RWPE2 (cell line): ENCODE results near the gene SATB2.

Experiments used
- ATAC-seq: fragments of 200-7000 bp; cut with Tn5 transposase; 3 replicates; pipeline ENCODE4 v1.9.1; 2021; ENCODE audit warnings: low read depth
- DNase-seq: peaks from one replicate; pipeline ENCODE4 v3.0.0-alpha.2; 2020; ENCODE audit warnings: low spot score
- H3K27ac ChIP-seq: fragments of 450-650 bp; 2 replicates; pipeline ENCODE4 v1.5.1; 2017; ENCODE audit warnings: mild to moderate bottlenecking; ENCODE audit not compliant: poor library complexity, severe bottlenecking
- H3K27me3 ChIP-seq: fragments of 250-450 bp; sonication (Bioruptor Pico); 2 replicates; pipeline ENCODE4 v1.5.1; 2021; ENCODE audit warnings: mild to moderate bottlenecking, moderate library complexity; ENCODE audit not compliant: insufficient read depth, poor library complexity, severe bottlenecking
- H3K36me3 ChIP-seq: fragments of 250-450 bp; sonication (Bioruptor Pico); 2 replicates; pipeline ENCODE4 v1.5.1; 2020; ENCODE audit warnings: low read depth, mild to moderate bottlenecking, moderate library complexity
- H3K4me1 ChIP-seq: fragments of 250-450 bp; sonication (Bioruptor Pico); 2 replicates; pipeline ENCODE4 v1.5.1; 2021; ENCODE audit warnings: mild to moderate bottlenecking, moderate library complexity; ENCODE audit not compliant: insufficient read depth, poor library complexity, severe bottlenecking
- H3K4me3 ChIP-seq: fragments of 250-450 bp; sonication (Bioruptor Pico); 2 replicates; pipeline ENCODE4 v1.5.1; 2021; ENCODE audit warnings: mild to moderate bottlenecking, moderate library complexity; ENCODE audit not compliant: severe bottlenecking
- H3K9me3 ChIP-seq: fragments of 250-450 bp; sonication (Bioruptor Pico); 2 replicates; pipeline ENCODE4 v1.5.1; 2021; ENCODE audit warnings: mild to moderate bottlenecking, moderate library complexity; ENCODE audit not compliant: severe bottlenecking
- TF ChIP-seq, protein P1 (sequence below): fragments of 450-650 bp; IDR thresholded peaks from one replicate; pipeline ENCODE4 v1.5.1; 2017; ENCODE audit warnings: mild to moderate bottlenecking, moderate library complexity; ENCODE audit not compliant: poor library complexity, severe bottlenecking

The SATB2 gene

DNA sequence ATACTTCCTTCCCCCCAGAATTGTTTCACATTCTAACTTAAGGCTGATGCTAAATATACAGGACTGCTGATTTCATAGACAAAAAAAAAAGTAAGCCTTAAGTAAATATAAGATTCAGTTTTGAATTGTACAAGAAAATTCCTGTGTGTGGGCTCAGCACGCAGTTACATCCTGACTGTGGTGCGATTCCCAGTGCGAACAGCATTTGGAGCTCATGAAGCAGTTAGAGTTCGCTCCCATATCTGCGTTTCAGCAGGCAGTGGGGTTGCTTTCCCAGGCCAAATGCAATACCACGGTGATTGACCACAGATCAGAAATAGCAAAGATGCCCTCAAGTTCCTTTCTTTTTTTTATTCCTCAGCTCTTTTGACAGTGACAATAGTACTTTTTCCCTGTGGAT is 75.6 kb downstream of the SATB2 start:
- H3K27ac ChIP-seq = no peak overlapping the region
- no peaks in the 10 kb centered on the region for H3K9me3 ChIP-seq
- TF ChIP-seq, protein P1, sequence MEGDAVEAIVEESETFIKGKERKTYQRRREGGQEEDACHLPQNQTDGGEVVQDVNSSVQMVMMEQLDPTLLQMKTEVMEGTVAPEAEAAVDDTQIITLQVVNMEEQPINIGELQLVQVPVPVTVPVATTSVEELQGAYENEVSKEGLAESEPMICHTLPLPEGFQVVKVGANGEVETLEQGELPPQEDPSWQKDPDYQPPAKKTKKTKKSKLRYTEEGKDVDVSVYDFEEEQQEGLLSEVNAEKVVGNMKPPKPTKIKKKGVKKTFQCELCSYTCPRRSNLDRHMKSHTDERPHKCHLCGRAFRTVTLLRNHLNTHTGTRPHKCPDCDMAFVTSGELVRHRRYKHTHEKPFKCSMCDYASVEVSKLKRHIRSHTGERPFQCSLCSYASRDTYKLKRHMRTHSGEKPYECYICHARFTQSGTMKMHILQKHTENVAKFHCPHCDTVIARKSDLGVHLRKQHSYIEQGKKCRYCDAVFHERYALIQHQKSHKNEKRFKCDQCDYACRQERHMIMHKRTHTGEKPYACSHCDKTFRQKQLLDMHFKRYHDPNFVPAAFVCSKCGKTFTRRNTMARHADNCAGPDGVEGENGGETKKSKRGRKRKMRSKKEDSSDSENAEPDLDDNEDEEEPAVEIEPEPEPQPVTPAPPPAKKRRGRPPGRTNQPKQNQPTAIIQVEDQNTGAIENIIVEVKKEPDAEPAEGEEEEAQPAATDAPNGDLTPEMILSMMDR = no peak
- H3K4me1 ChIP-seq = no peaks in the 10 kb centered on the region
- H3K36me3 ChIP-seq = peaks cover 27% of the 10 kb centered on the region
- ATAC-seq (no peak), DNase-seq (no peak)
- H3K27me3 ChIP-seq = no peaks in the 10 kb centered on the region
- H3K4me3 ChIP-seq = no peak overlapping the region

DNA sequence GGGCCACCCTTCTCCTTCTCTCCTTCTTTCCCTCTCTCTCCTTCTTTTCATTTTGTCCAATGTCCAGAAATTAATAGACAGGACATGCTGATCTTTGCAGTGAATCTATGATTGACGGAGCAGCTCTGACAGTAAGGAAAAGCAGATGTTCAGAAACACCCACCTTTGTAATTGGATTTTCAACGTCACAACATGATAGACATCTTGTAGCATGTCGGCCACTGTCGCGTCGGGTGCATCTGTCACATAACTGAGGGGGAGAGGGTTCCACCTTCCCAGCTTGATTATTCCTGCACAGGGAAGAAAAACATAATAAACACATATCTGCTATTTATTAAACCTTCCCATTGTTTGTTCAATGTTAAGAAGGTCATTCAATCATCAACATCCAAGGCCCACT is 76.2 kb downstream of the SATB2 start:
- Histone ChIP-seq H3K27ac (no peak overlapping the region), H3K4me3 (no peak overlapping the region), H3K27me3 (no peaks in the 10 kb centered on the region), H3K9me3 (no peaks in the 10 kb centered on the region), H3K4me1 (no peaks in the 10 kb centered on the region), H3K36me3 (peaks cover 30% of the 10 kb centered on the region)
- TF ChIP-seq, protein P1 = no peak
- ATAC-seq = no peak
- DNase-seq = no peak

DNA sequence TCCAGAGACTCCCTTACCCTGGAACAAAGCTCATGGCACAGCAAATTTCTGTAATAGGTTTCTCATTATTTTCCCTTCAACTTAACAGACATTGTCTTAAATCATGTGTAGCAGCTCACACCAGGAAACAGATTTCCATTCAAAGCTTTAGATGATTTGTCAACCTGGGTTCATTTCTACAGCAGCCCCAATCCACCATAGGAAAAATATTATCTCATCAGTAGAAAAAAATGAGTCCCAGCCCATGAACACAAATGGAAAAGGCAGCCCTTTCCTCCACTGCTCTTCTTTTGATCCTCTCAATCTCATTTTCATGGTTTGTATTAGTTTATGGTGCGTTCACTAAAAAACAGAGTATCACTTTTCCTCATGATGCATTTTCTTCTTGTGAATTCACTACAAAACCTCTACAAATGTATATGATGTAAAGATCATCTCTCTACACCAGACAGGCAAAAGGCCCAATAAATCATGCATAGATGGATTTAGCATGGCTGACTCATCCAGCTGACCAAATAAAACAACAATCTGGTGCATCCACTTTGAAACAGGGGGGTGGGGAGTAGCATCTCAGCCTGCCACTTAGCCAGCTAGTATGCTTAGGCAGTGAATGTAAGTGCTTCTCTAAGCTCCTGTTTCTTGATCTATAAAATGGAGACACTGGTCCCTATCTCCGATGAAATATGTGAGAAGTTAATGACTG is 78.6 kb downstream of the SATB2 start:
- H3K36me3 ChIP-seq = peaks cover 30% of the 10 kb centered on the region
- no peaks in the 10 kb centered on the region for H3K27me3 ChIP-seq
- no peak for DNase-seq
- no peak overlapping the region for H3K27ac ChIP-seq
- TF ChIP-seq, protein P1 = no peak
- H3K9me3 ChIP-seq = no peaks in the 10 kb centered on the region
- H3K4me3 ChIP-seq = no peak overlapping the region
- ATAC-seq = peak; percentile 83
- no peaks in the 10 kb centered on the region for H3K4me1 ChIP-seq

DNA sequence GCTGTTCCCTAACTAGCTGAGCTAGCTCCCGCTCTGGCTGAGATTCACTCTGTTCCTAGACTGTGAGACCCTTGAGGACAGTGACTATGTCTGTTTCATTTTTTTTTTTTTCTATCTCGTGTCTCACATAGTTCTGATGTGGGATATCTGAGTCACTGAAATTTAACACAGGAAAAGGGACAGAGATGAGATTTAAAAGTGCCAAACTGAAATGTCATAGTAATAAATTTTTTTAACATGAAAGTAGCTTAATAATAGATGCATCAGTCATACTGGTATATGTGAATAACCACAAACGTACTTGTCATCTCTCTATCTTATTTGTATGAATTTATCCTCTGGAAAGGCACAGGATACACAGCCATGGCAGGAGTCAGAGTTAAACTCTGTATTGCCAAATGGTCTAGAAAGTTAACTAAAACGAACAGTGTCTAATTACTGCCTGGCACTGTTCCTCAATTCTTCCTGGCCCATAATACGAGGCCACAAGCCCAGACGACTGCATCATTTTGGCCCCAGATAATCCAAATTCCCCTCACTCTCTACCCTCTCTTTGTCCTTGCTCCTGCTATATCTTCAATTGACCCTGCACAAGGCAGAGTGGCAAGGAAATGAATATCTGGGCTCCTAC is 87.5 kb downstream of the SATB2 start:
- TF ChIP-seq, protein P1 = no peak
- Histone ChIP-seq H3K4me3 (no peak overlapping the region), H3K36me3 (peaks cover 2% of the 10 kb centered on the region; the same call in 1 of the 2 replicates), H3K27ac (no peak overlapping the region), H3K4me1 (no peaks in the 10 kb centered on the region), H3K27me3 (no peaks in the 10 kb centered on the region), H3K9me3 (no peaks in the 10 kb centered on the region)
- DNase-seq (no peak), ATAC-seq (0 out of 3 replicates have a peak, but pooled peaks have one; percentile 10)

DNA sequence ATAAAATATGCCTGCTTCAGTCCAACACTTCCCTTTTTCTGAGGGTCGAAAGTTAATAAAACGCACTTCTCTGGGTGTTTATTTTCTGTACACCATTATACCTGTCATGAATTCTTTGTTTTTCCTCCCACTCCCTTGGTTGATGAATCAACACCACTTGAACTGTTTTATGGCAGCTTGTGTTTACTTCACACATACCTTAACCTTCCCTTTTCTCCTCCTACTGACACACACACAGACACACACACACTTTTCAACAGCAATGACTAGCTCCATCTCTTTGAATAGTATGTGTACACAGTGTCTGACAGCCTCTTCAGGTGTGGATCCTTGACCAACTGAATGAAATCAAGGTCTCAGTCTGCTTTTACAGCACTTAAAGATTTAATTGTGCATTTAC is 91.3 kb downstream of the SATB2 start:
- ATAC-seq (peak; percentile 51), DNase-seq (no peak)
- H3K4me1 ChIP-seq = no peaks in the 10 kb centered on the region
- H3K4me3 ChIP-seq = no peak overlapping the region
- no peak overlapping the region for H3K27ac ChIP-seq
- no peaks in the 10 kb centered on the region for H3K9me3 ChIP-seq
- peaks cover 2% of the 10 kb centered on the region; the same call in 1 of the 2 replicates for H3K36me3 ChIP-seq
- TF ChIP-seq, protein P1 = no peak
- H3K27me3 ChIP-seq = no peaks in the 10 kb centered on the region
